NB4 (cell line): Measurements from ENCODE around the gene SPON2.

Experiments
- DNase-seq: peaks from one replicate; pipeline ENCODE4 v3.0.0; 2010; ENCODE audit warnings: low read depth
- H3K4me3 ChIP-seq: one replicate; pipeline ENCODE4 v1.5.1; 2011; ENCODE audit warnings: mild to moderate bottlenecking, low read depth, low read length, moderate library complexity
- MYC ChIP-seq: IDR thresholded peaks from 2 replicates; pipeline ENCODE4 v1.6.1; 2011; ENCODE audit warnings: low read depth, low read length
- POLR2A ChIP-seq: IDR thresholded peaks from 2 replicates; pipeline ENCODE4 v1.6.1; 2011; ENCODE audit warnings: mild to moderate bottlenecking; ENCODE audit not compliant: insufficient read length; ENCODE audit errors: extremely low read depth
- TF ChIP-seq, protein P1 (sequence below): IDR thresholded peaks from one replicate; pipeline ENCODE4 v1.5.1; 2012; ENCODE audit warnings: low read depth, low read length
- TF ChIP-seq, protein P2 (sequence below): IDR thresholded peaks from 2 replicates; pipeline ENCODE4 v1.6.1; 2011; ENCODE audit warnings: low read depth, low read length

The SPON2 gene

DNA sequence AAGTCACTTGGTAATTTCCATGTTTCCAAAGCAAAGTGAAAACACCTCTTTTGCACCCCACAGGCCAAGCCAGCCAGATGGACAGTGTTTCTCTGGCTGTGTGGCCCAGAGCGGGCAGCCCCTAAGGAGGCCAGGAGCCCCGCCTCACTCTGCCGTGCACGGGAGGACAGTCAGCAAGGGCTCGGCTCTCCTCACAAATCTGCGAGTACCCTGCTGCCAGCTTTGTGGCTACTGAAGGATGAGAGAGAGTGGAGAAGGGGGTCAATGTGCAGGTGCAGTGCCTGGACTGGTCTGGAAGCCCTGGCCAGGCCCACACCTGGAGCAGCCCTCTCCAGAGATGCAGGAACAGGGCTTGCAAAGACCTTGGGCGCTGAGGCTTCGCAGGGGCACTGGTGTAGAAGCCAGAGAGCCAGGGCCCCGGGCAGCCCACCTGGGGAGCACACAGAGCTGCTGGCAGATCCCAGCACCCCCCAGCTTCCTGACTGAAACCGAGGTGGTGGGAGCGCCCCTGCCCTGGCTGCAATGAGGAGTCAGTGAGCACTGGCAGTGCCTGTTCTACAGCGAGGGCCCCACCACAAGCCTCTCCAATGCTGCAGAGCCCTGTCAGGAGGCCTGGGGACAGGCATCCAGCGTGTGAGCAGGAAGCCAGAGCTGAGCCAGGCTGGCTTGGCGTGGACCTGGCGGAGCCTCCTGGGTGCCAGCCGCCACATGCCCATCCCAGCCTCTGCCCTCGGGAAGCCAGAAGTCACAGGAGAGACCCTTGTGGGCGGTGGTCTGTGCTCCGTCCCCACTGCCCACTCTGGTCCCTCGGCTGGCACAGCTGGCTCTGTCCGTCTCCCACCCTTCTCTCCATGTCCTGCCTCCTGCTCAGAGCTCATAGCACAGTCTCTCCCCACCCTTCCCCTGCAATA, 3.9 kb downstream of the SPON2 start:
- no peak for TF ChIP-seq MYC
- no peak for TF ChIP-seq POLR2A
- TF ChIP-seq, protein P1, sequence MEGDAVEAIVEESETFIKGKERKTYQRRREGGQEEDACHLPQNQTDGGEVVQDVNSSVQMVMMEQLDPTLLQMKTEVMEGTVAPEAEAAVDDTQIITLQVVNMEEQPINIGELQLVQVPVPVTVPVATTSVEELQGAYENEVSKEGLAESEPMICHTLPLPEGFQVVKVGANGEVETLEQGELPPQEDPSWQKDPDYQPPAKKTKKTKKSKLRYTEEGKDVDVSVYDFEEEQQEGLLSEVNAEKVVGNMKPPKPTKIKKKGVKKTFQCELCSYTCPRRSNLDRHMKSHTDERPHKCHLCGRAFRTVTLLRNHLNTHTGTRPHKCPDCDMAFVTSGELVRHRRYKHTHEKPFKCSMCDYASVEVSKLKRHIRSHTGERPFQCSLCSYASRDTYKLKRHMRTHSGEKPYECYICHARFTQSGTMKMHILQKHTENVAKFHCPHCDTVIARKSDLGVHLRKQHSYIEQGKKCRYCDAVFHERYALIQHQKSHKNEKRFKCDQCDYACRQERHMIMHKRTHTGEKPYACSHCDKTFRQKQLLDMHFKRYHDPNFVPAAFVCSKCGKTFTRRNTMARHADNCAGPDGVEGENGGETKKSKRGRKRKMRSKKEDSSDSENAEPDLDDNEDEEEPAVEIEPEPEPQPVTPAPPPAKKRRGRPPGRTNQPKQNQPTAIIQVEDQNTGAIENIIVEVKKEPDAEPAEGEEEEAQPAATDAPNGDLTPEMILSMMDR: no peak
- TF ChIP-seq, protein P2, sequence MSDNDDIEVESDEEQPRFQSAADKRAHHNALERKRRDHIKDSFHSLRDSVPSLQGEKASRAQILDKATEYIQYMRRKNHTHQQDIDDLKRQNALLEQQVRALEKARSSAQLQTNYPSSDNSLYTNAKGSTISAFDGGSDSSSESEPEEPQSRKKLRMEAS: no peak
- H3K4me3 ChIP-seq: peak overlapping the region; percentile 79
- DNase-seq: no peak

DNA sequence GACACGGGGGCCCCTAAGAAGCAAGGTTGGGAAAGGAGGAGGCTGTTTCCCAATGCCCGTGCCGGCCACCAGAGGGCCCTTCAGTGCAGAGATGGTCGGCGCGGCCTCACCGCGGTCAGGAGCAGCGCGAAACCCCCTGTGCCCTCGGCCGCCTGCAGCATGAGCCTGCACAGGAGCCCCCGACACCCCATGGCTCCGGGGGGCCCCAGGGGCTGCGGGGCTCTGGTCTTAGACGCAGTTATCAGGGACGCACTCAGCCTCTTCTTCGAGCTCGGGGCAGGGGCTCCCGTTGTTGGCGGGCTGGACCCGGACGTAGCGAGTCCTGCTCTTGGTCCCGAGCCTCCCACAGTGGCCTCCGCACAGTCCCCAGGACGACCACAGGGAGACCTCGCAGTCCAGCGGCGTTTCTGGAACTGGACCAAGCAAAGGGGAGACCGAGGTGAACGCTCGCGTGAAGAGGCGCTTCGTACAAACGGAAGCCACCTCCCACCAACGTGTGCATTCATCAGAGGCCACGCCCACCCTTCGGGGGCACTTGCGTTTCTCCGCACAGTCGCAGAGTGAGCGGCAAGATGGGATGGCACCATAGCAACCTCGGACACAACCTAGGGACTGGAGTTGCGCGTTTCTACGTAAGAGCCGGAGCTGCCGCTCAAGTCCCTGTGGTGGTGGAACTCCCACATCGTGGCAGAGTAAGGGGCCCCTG, 5.0 kb downstream of the SPON2 start:
- DNase-seq: peak; percentile 98
- TF ChIP-seq POLR2A: peak; percentile 91
- TF ChIP-seq, protein P1: peak; percentile 97
- TF ChIP-seq MYC: peak; percentile 80
- TF ChIP-seq, protein P2: peak; percentile 86
- H3K4me3 ChIP-seq: peak overlapping the region; percentile 79

DNA sequence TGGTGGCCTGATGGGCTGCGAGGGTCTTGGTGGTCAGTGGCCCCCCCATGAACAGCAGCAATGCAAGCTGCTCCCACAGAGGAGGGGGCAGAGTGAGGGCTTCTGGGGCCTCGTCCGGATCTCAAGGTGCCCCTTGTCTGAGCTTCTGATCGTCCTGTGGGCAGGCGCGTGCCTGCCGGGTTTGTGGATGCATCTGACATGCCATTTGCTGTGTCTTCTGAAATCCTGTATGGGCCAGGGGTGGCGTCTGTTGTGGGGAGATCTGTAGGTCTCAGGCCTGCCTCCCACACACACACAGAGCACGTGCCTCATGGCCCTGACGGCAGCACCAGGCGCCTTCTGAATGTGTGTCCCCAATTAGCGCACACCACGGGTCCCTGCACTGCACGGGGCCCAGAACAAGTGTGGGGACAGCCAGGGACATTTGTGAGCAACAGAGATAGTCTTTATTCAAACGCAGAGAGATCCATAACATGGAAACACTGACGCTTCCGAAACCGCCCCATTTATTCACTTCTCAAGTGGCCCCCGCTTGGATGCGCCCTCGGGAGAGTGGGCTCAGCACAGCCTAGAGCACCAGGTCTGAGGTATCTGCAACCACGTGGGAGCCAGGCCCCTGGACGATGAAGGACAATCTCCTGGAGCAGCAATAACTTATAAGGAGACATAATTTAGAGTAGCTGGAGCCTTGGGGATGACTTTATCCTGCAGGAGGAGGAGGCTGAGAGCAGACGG, 5.7 kb downstream of the SPON2 start:
- DNase-seq: peak; percentile 46
- TF ChIP-seq MYC: no peak; the same call in 1 of the 2 replicates
- no peak for TF ChIP-seq POLR2A
- TF ChIP-seq, protein P2: no peak
- TF ChIP-seq, protein P1: no peak
- peak overlapping the region; percentile 79 for H3K4me3 ChIP-seq

DNA sequence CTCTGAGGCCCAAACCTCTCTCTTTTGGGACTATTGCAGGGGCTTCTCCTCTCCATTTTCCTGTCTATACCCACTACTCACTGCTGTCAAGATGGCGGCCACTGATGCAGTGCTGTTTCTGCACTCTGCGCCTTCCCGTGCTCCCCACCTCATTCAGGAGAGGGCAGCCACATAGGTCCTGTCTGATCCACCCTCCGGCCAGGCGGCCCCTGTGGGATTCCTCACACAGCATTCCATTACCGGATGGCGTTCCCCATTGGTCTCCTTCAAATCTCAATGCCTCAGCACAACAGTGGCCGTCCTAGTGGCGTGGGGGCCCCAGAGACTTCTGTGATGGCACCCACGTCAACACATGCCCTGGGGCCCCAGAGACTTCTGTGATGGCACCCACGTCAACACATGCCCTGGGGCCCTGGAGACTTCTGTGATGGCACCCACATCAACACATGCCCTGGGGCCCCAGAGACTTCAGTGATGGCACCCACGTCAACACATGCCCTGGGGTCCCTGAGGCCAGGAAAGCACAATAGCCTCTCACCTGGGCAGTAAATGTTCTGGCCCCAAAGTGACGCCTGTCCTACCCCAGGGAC, 7.3 kb downstream of the SPON2 start:
- TF ChIP-seq, protein P1: no peak
- TF ChIP-seq POLR2A (no peak), MYC (no peak)
- TF ChIP-seq, protein P2: no peak

DNA sequence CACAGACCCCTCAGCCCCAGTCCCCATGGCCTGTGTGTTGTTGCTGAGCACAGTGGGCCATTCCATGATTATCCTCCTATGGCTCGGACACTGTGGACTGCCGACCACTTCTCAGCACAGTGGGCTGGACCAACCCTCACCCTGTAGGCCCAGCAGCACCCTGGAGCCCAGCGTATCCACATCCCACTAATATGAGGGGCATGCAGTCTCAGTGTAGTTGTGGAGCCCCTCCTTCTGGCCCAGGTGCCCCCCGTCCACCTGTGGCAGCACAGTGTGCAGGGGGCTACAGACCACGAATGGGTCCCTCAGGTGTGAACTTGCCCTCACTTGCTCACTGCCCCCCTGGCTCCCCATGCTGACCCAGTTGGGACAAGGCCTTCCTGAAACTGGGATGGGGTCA, 7.9 kb downstream of the SPON2 start:
- no peak for TF ChIP-seq POLR2A
- TF ChIP-seq, protein P1: no peak
- TF ChIP-seq, protein P2: no peak
- TF ChIP-seq MYC: no peak
- no peak overlapping the region for H3K4me3 ChIP-seq
- no peak for DNase-seq

More for the DNA sequence above, 7.3 kb downstream of the SPON2 start:
- no peak overlapping the region for H3K4me3 ChIP-seq
- DNase-seq: no peak
